Endodermal cell (in vitro differentiated cells): ENCODE measurements around the gene ZNF385A. TPM values are rescaled to one million over a fixed set of nuclear protein-coding genes. Genes with fewer than 3 reads are reported as not detected.

Experiments used
- DNase-seq: peaks from one replicate; pipeline ENCODE4 v3.0.0-alpha.2; 2017
- H3K27ac ChIP-seq: 2 replicates; pipeline ENCODE4 v1.5.1; 2013; ENCODE audit warnings: mild to moderate bottlenecking, low read depth, low read length, moderate library complexity
- H3K27me3 ChIP-seq: 2 replicates; pipeline ENCODE4 v1.6.1; 2013; ENCODE audit warnings: mild to moderate bottlenecking, low read length, moderate library complexity; ENCODE audit not compliant: insufficient read depth, control insufficient read depth, poor library complexity, severe bottlenecking
- H3K36me3 ChIP-seq: 2 replicates; pipeline ENCODE4 v1.7.0; 2013; ENCODE audit warnings: mild to moderate bottlenecking, low read length, moderate library complexity; ENCODE audit not compliant: control insufficient read depth, insufficient read depth
- H3K4me1 ChIP-seq: one replicate; pipeline ENCODE4 v1.7.0; 2013; ENCODE audit warnings: low read length; ENCODE audit not compliant: control insufficient read depth, insufficient read depth
- H3K4me3 ChIP-seq: 2 replicates; pipeline ENCODE4 v1.5.1; 2013; ENCODE audit warnings: mild to moderate bottlenecking, low read length, moderate library complexity
- H3K9ac ChIP-seq: 2 replicates; pipeline ENCODE4 v1.6.1; 2013; ENCODE audit warnings: mild to moderate bottlenecking, low read length, moderate library complexity; ENCODE audit not compliant: poor library complexity, severe bottlenecking; ENCODE audit errors: extremely low read depth
- H3K9me3 ChIP-seq: 2 replicates; pipeline ENCODE4 v1.6.1; 2013; ENCODE audit warnings: mild to moderate bottlenecking, low read length, moderate library complexity; ENCODE audit not compliant: control insufficient read depth
- H3K27ac Mint-ChIP-seq: 2 replicates; pipeline ENCODE4 v1.8.0; 2020; ENCODE audit warnings: mixed read lengths
- H3K27me3 Mint-ChIP-seq: 2 replicates; pipeline ENCODE4 v1.8.0; 2021; ENCODE audit warnings: mild to moderate bottlenecking, mixed read lengths; ENCODE audit not compliant: insufficient read depth
- H3K36me3 Mint-ChIP-seq: 2 replicates; pipeline ENCODE4 v1.8.0; 2020; ENCODE audit warnings: low read depth, mixed read lengths
- H3K4me1 Mint-ChIP-seq: 2 replicates; pipeline ENCODE4 v1.8.0; 2020; ENCODE audit warnings: mixed read lengths
- H3K4me3 Mint-ChIP-seq: 2 replicates; pipeline ENCODE4 v1.8.0; 2020; ENCODE audit warnings: mild to moderate bottlenecking, moderate library complexity, mixed read lengths
- H3K9me3 Mint-ChIP-seq: 2 replicates; pipeline ENCODE4 v1.8.0; 2020; ENCODE audit warnings: mild to moderate bottlenecking, mixed read lengths
- CTCF ChIP-seq: fragments of 200-600 bp; sonication (generic); conservative IDR thresholded peaks from 2 replicates; pipeline ENCODE4 v1.5.0; 2021; ENCODE audit warnings: antibody characterized with exemption, mild to moderate bottlenecking
- WGBS, 2 experiments: methylation state at CpG; one replicate each; pipeline versions ENCODE4 v1.1.5 to v1.1.7; 2013; ENCODE audit warnings: missing lambda C conversion rate in 2 of 2, mixed read lengths in 1 of 2; ENCODE audit not compliant: insufficient coverage in 1 of 2, insufficient read length in 1 of 2; 5-methylcytosine and 5-hydroxymethylcytosine counted together
- long read RNA-seq, 4 experiments: library from polyadenylated mRNA in 2 of 4; library from RNA in 1 of 4; library from capped mRNA in 1 of 4; stranded (forward) in 3 of 4; unstranded in 1 of 4; transcript quantifications; one replicate each; pipeline ENCODE4 v2.0.0, GENCODE V29; 2020 to 2021; ENCODE audit warnings: inconsistent platforms in 1 of 4
- polyA plus RNA-seq, 2 experiments: library from polyadenylated mRNA; stranded (reverse); fragments of 50-300 nt; gene quantifications; one replicate each; pipeline ENCODE4 v1.2.3, GENCODE V29; 2013
- total RNA-seq, 2 donors: library from RNA; stranded (reverse); fragmentation: NEBNext Ultra II Directional in 1 of 2; extraction: Animal tissue kit (Norgen Biotek cat#: 25700) in 1 of 2; gene quantifications; 2 replicates in 1 of 2; 3 replicates in 1 of 2; pipeline ENCODE4 v1.2.1, GENCODE V29; 2021

ZNF385A gene
- 10 to 100 TPM; 10.5 to 16.3 TPM for total RNA-seq
- 39.3 TPM for polyA plus RNA-seq (2013, experiment 1 of 2)
- polyA plus RNA-seq (2013, experiment 2 of 2): 35.5 TPM
- long read RNA-seq, experiment 1, partial matches to known transcripts: 2 of 6 reads
- long read RNA-seq, experiment 1, other reads (novel, unspliced or antisense): 3 of 6 reads
- long read RNA-seq, experiment 2, partial matches to known transcripts: 4 of 14 reads
- long read RNA-seq, experiment 2, other reads (novel, unspliced or antisense): 4 of 14 reads
- long read RNA-seq, experiment 3: 0 reads
- long read RNA-seq, experiment 4, partial matches to known transcripts: 0 of 3 reads
- long read RNA-seq, experiment 4, other reads (novel, unspliced or antisense): 0 of 3 reads

- Histone ChIP-seq H3K36me3 (no peaks in the 10 kb centered on the region), H3K27ac (no peak within 1 kb of the TSS), H3K27me3 (no peaks in the 10 kb centered on the region), H3K4me3 (no peak within 1 kb of the TSS), H3K9ac (no peak within 1 kb of the TSS), H3K9me3 (no peaks in the 10 kb centered on the region), H3K4me1 (peaks cover 22% of the 10 kb centered on the region)
- Mint-ChIP-seq H3K27me3 (no peaks in the 10 kb centered on the region), H3K4me1 (peaks cover 51% of the 10 kb centered on the region), H3K9me3 (no peaks in the 10 kb centered on the region), H3K36me3 (peaks cover 6% of the 10 kb centered on the region), H3K4me3 (peak within 1 kb of the TSS; percentile 19), H3K27ac (no peak within 1 kb of the TSS)
- DNase-seq: no peak
- no peak for TF ChIP-seq CTCF
- WGBS, 2 experiments: 60 to 94% methylated on average over 1 of the region's 1 CpG
Observed at GRCh38 chr12:54384591-54385041, at the start of gene ZNF385A. Gene ZNF385A, minus strand, starts transcription at chr12:54384733. Its CDS starts 219 bp downstream, at chr12:54384514.

- H3K9ac ChIP-seq: peak overlapping the region; percentile 59
- peak overlapping the region; percentile 35 for H3K4me3 Mint-ChIP-seq
- H3K27ac Mint-ChIP-seq: peak overlapping the region; percentile 96
- H3K27me3 ChIP-seq: no peaks in the 10 kb centered on the region
- TF ChIP-seq CTCF: no peak
- H3K9me3 Mint-ChIP-seq: no peaks in the 10 kb centered on the region
- H3K4me1 ChIP-seq: peaks cover 12% of the 10 kb centered on the region
- peaks cover 57% of the 10 kb centered on the region for H3K4me1 Mint-ChIP-seq
- 83% methylated on average over 4 of the region's 4 CpGs; no CpG with 5 or more reads in 1 of the 2 experiments for WGBS, 2 experiments
- no peak overlapping the region for H3K27ac ChIP-seq
- H3K36me3 ChIP-seq: no peaks in the 10 kb centered on the region
- H3K4me3 ChIP-seq: peak overlapping the region; percentile 61
- DNase-seq: peak; percentile 65
- H3K36me3 Mint-ChIP-seq: no peaks in the 10 kb centered on the region
- no peaks in the 10 kb centered on the region for H3K9me3 ChIP-seq
- H3K27me3 Mint-ChIP-seq: no peaks in the 10 kb centered on the region
Observed at GRCh38 chr12:54432815-54433164, 48.3 kb upstream of the ZNF385A start.

GRCh38 chr12:54431911-54432814 is 47.6 kb upstream of the ZNF385A start:
- Histone ChIP-seq H3K27me3 (no peaks in the 10 kb centered on the region), H3K9me3 (no peaks in the 10 kb centered on the region), H3K27ac (peak overlapping the region; percentile 9), H3K36me3 (no peaks in the 10 kb centered on the region), H3K4me3 (peak overlapping the region; percentile 61), H3K4me1 (peaks cover 12% of the 10 kb centered on the region), H3K9ac (peak overlapping the region; percentile 59)
- Mint-ChIP-seq H3K27ac (peak overlapping the region; percentile 96), H3K36me3 (no peaks in the 10 kb centered on the region), H3K4me3 (peak overlapping the region; percentile 35), H3K4me1 (peaks cover 60% of the 10 kb centered on the region), H3K9me3 (no peaks in the 10 kb centered on the region), H3K27me3 (peaks cover 1% of the 10 kb centered on the region)
- 32 to 40% methylated on average over 5 to 9 of the region's 9 CpGs for WGBS, 2 experiments
- peak; percentile 37 for TF ChIP-seq CTCF
- peak; percentile 97 for DNase-seq
